OCI-LY1 (cell line): ENCODE measurements around the gene CARD10.

Experiments
- EZH2 ChIP-seq: fragments of 200-600 bp; sonication (generic), shearing (Covaris generic); IDR thresholded peaks from 2 replicates; pipeline ENCODE4 v1.8.0; 2017; ENCODE audit warnings: borderline replicate concordance, mixed run types, mild to moderate bottlenecking, antibody characterized with exemption, low read length, moderate library complexity, mixed read lengths
- TF ChIP-seq, protein P1 (sequence below): fragments of 200-600 bp; sonication (generic), shearing (Covaris generic); IDR thresholded peaks from 2 replicates; pipeline ENCODE4 v1.5.1; 2017; ENCODE audit warnings: mild to moderate bottlenecking, antibody characterized with exemption, low read length, moderate library complexity, mixed read lengths

DNA sequence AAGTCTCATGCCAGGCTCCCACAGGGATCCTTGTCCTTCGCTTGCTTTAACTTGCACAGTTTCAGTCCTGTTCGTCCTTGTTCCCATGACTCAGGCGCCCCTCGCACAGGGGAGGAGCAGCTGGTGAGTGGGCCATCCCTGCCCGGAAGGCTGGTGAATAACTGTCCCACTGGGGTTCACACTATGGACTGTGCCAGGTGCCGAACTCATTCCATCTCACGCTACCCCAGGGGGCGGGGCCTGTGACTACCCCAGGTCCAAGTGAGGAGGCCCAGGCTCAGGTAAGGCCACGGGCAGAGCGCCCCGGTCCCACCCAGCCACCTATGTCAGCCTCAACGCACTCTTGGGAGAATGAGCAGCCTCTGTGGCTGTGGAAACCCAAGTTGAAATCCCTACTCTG is 7.2 kb upstream of the CARD10 start:
- TF ChIP-seq, protein P1, sequence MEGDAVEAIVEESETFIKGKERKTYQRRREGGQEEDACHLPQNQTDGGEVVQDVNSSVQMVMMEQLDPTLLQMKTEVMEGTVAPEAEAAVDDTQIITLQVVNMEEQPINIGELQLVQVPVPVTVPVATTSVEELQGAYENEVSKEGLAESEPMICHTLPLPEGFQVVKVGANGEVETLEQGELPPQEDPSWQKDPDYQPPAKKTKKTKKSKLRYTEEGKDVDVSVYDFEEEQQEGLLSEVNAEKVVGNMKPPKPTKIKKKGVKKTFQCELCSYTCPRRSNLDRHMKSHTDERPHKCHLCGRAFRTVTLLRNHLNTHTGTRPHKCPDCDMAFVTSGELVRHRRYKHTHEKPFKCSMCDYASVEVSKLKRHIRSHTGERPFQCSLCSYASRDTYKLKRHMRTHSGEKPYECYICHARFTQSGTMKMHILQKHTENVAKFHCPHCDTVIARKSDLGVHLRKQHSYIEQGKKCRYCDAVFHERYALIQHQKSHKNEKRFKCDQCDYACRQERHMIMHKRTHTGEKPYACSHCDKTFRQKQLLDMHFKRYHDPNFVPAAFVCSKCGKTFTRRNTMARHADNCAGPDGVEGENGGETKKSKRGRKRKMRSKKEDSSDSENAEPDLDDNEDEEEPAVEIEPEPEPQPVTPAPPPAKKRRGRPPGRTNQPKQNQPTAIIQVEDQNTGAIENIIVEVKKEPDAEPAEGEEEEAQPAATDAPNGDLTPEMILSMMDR, result no peak
- TF ChIP-seq EZH2, result no peak
